HepG2 (cell line): ENCODE data around the gene LARP4. TPM values are rescaled to one million over a fixed set of nuclear protein-coding genes. Genes with fewer than 3 reads are reported as not detected.
A peak's percentile ranks its signal among the peaks of the same experiment; 100 is the strongest.

ENCODE experiments used
- ATF7 ChIP-seq, 2 experiments: fragments of 450-650 bp in 1 of 2; sonication (generic) in 1 of 2; formaldehyde crosslinking in 1 of 2; IDR thresholded peaks; 2 replicates each; pipeline versions ENCODE4 v1.4.0 to v1.6.1; 2016 to 2020; ENCODE audit warnings: antibody characterized with exemption in 1 of 2, mild to moderate bottlenecking in 1 of 2, missing genetic modification reagents in 1 of 2
- BCL6 ChIP-seq: IDR thresholded peaks from 2 replicates; pipeline ENCODE4 v1.6.1; 2016; ENCODE audit warnings: missing genetic modification reagents, missing compliant biosample characterization
- EZH2 ChIP-seq: conservative IDR thresholded peaks from 2 replicates; pipeline ENCODE4 v1.6.1; 2012; ENCODE audit warnings: mild to moderate bottlenecking, low read depth, low read length, moderate library complexity
- FOXA1 ChIP-seq, 2 experiments: fragments of 450-650 bp in 1 of 2; sonication (generic) in 1 of 2; formaldehyde crosslinking in 1 of 2; IDR thresholded peaks; 2 replicates each; pipeline versions ENCODE4 v1.4.0 to v1.6.1; 2016 to 2020; ENCODE audit warnings: missing genetic modification reagents in 1 of 2
- HMG20B ChIP-seq: conservative IDR thresholded peaks from 2 replicates; pipeline ENCODE4 v1.6.1; 2016; ENCODE audit warnings: missing genetic modification reagents, missing compliant biosample characterization
- HOXA3 ChIP-seq: sonication (generic); formaldehyde crosslinking; IDR thresholded peaks from 2 replicates; pipeline ENCODE4 v1.5.0; 2020; ENCODE audit warnings: missing genetic modification reagents
- KMT2B ChIP-seq: IDR thresholded peaks from 2 replicates; pipeline ENCODE4 v1.6.1; 2016; ENCODE audit warnings: missing genetic modification reagents, missing compliant biosample characterization
- NFIC ChIP-seq: IDR thresholded peaks from 2 replicates; pipeline ENCODE4 v1.6.1; 2012; ENCODE audit warnings: mild to moderate bottlenecking, low read length, inconsistent platforms
- PAWR ChIP-seq: sonication (generic); formaldehyde crosslinking; IDR thresholded peaks from 2 replicates; pipeline ENCODE4 v1.4.0; 2020; ENCODE audit warnings: missing genetic modification reagents, mild to moderate bottlenecking, borderline replicate concordance
- RFX3 ChIP-seq: IDR thresholded peaks from 2 replicates; pipeline ENCODE4 v1.6.1; 2016; ENCODE audit warnings: missing biosample characterization, missing genetic modification reagents
- SOX13 ChIP-seq, 3 experiments: fragments of 450-650 bp in 1 of 3; sonication (generic) in 1 of 3; formaldehyde crosslinking in 1 of 3; IDR thresholded peaks in 2 of 3; conservative IDR thresholded peaks in 1 of 3; 2 replicates each; pipeline versions ENCODE4 v1.5.0 to v1.6.1; 2016 to 2020; ENCODE audit warnings: antibody characterized with exemption in 1 of 3, mild to moderate bottlenecking in 1 of 3, missing compliant biosample characterization in 1 of 3, missing genetic modification reagents in 1 of 3, moderate library complexity in 1 of 3
- SYNCRIP ChIP-seq: fragments of 200-400 bp; formaldehyde crosslinking; IDR thresholded peaks from 2 replicates; pipeline ENCODE4 v1.6.1; 2018; ENCODE audit warnings: mild to moderate bottlenecking, low read depth, low read length; ENCODE audit not compliant: insufficient read depth
- TBX2 ChIP-seq: sonication (generic); formaldehyde crosslinking; IDR thresholded peaks from 2 replicates; pipeline ENCODE4 v1.5.0; 2020; ENCODE audit warnings: missing genetic modification reagents, mild to moderate bottlenecking, borderline replicate concordance
- XRCC5 ChIP-seq: fragments of 200-400 bp; formaldehyde crosslinking; optimal IDR thresholded peaks from 2 replicates; pipeline ENCODE3; 2017; ENCODE audit warnings: mild to moderate bottlenecking, low read length
- ZBTB3 ChIP-seq: sonication (generic); formaldehyde crosslinking; IDR thresholded peaks from 2 replicates; pipeline ENCODE4 v1.4.0; 2020; ENCODE audit warnings: low read depth, mild to moderate bottlenecking, moderate library complexity, missing genetic modification reagents, borderline replicate concordance
- ZFY ChIP-seq: sonication (generic); formaldehyde crosslinking; IDR thresholded peaks from 2 replicates; pipeline ENCODE4 v1.4.0; 2020; ENCODE audit warnings: missing genetic modification reagents
- ZNF282 ChIP-seq: fragments of 450-650 bp; IDR thresholded peaks from 2 replicates; pipeline ENCODE4 v1.6.1; 2018; ENCODE audit not compliant: partially characterized antibody
- ZNF337 ChIP-seq: sonication (generic); formaldehyde crosslinking; IDR thresholded peaks from 2 replicates; pipeline ENCODE4 v1.5.1; 2020; ENCODE audit warnings: missing genetic modification reagents, low read depth, mild to moderate bottlenecking, borderline replicate concordance
- ZNF598 ChIP-seq: sonication (generic); formaldehyde crosslinking; IDR thresholded peaks from 2 replicates; pipeline ENCODE4 v1.5.1; 2020; ENCODE audit warnings: mild to moderate bottlenecking, missing genetic modification reagents, borderline replicate concordance
- ZNF713 ChIP-seq: sonication (generic); formaldehyde crosslinking; IDR thresholded peaks from 2 replicates; pipeline ENCODE4 v1.4.0; 2020; ENCODE audit warnings: mild to moderate bottlenecking, missing genetic modification reagents
- ZNF775 ChIP-seq: sonication (generic); formaldehyde crosslinking; IDR thresholded peaks from 2 replicates; pipeline ENCODE4 v1.4.0; 2020; ENCODE audit warnings: missing genetic modification reagents, mild to moderate bottlenecking, moderate library complexity, borderline replicate concordance
- polyA plus RNA-seq, 8 experiments: library from polyadenylated mRNA; depleted of rRNA in 3 of 8; stranded (reverse) in 7 of 8; unstranded in 1 of 8; fragments of >200 nt; fragmentation: Illumina TruSeq in 4 of 8; extraction: Trizol in 4 of 8; gene quantifications; 2 replicates each; pipeline versions ENCODE4 v1.2.1 to v1.2.3, GENCODE V29; 2011 to 2016; ENCODE audit warnings: low read depth in 4 of 8, missing spikeins in 1 of 8, mixed read lengths in 1 of 8; ENCODE audit not compliant: insufficient read depth in 1 of 8
- total RNA-seq, 5 experiments: library from RNA; depleted of rRNA; stranded (reverse); fragments of >200 nt; fragmentation: Illumina TruSeq; extraction: Trizol; gene quantifications; 2 replicates each; pipeline ENCODE4 v1.2.3, GENCODE V29; 2016; ENCODE audit warnings: low read depth in 1 of 5
- TF ChIP-seq, protein P1 (sequence below): sonication (generic); formaldehyde crosslinking; IDR thresholded peaks from 2 replicates; pipeline ENCODE4 v1.4.0; 2020; ENCODE audit warnings: missing genetic modification reagents
- TF ChIP-seq, protein P2 (sequence below): IDR thresholded peaks from 2 replicates; pipeline ENCODE4 v1.6.1; 2016; ENCODE audit warnings: mild to moderate bottlenecking, missing biosample characterization, missing genetic modification reagents
- TF ChIP-seq, protein P3 (sequence below): sonication (generic); formaldehyde crosslinking; IDR thresholded peaks from 2 replicates; pipeline ENCODE4 v1.8.1; 2023; ENCODE audit warnings: mild to moderate bottlenecking, missing genetic modification reagents, borderline replicate concordance

LARP4 gene
- total and polyA plus RNA-seq, 2 of the 13 experiments (the other 11 are each of a cell fraction or from before 2014, with no cell fraction given), result 16.4 to 42.7 TPM

DNA sequence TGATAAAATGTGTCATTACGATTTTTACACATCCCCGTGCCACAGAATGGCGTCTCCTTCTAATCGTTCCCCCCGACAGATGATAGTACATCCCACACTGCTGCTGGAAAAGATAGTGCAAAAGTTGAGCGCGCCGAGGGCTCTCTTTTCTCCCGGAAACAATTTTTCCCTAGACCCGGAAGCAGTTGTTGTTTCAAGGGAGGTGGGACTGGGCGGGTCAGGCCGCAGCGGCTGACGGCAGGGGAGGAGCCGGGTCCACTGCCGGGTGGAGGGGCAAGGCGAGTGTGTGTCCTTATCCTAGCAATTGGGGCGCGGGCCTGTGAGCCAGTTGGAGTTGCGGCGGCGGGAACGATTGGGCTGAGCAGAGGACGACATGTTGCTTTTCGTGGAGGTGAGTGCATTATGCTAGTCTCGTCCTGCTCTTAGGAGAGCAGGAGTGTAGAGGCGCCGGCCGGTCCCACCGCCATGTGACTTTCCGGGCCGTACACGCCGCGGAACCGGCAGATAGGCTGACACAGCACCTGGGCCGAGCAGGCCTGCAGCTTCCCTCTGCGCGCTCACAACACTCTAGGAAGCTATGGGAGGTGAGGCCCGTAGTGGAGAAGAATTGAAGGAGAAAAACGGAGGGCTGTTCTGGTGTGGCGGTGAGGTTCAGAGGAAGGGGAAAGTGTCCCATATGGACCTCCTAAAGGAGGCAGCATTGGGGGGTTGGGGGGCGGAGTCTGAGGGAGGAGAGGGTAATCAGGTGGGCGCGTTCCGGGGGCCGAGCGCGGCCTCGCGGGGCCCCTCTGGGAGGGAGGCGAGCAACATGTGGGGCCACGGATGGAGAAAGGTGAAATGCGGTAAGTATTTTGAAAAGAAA is at the start of gene LARP4 (continued):
- TF ChIP-seq SYNCRIP (no peak), PAWR (CRISPR knock-in tag) (no peak), ZNF775 (CRISPR knock-in tag) (no peak), HMG20B (CRISPR knock-in tag) (0 out of 2 replicates have a peak, but pooled peaks have one; percentile 13), ATF7 (IDR thresholded peaks at IDR 0.05) (0 out of 2 replicates have a peak, but pooled peaks have one; percentile 37), ATF7 (CRISPR knock-in tag; IDR thresholded peaks at IDR 0.05) (no peak), EZH2 (no peak), BCL6 (CRISPR knock-in tag) (no peak), ZNF337 (no peak), KMT2B (CRISPR knock-in tag) (peak; percentile 93), ZFY (peak; percentile 95), ZNF713 (no peak), FOXA1 (IDR thresholded peaks at IDR 0.05) (no peak), FOXA1 (CRISPR knock-in tag; IDR thresholded peaks at IDR 0.05) (no peak), XRCC5 (peak; percentile 43), TBX2 (peak; percentile 84), ZNF282 (no peak), SOX13 (IDR thresholded peaks at IDR 0.05) (no peak), SOX13 (CRISPR knock-in tag; conservative IDR thresholded peaks at IDR 0.05 in 1 of 2, IDR thresholded peaks at IDR 0.05 in 1 of 2) (peak in 1 of 2 experiments; percentile 11; a peak in 1 of 4 replicates), ZNF598 (CRISPR knock-in tag) (peak; percentile 57; the same call in 1 of the 2 replicates), RFX3 (no peak), ZBTB3 (CRISPR knock-in tag) (peak; percentile 55; the same call in 1 of the 2 replicates), NFIC (peak; percentile 53; the same call in 1 of the 2 replicates), HOXA3 (CRISPR knock-in tag) (peak; percentile 17; the same call in 1 of the 2 replicates)
- TF ChIP-seq, protein P1, sequence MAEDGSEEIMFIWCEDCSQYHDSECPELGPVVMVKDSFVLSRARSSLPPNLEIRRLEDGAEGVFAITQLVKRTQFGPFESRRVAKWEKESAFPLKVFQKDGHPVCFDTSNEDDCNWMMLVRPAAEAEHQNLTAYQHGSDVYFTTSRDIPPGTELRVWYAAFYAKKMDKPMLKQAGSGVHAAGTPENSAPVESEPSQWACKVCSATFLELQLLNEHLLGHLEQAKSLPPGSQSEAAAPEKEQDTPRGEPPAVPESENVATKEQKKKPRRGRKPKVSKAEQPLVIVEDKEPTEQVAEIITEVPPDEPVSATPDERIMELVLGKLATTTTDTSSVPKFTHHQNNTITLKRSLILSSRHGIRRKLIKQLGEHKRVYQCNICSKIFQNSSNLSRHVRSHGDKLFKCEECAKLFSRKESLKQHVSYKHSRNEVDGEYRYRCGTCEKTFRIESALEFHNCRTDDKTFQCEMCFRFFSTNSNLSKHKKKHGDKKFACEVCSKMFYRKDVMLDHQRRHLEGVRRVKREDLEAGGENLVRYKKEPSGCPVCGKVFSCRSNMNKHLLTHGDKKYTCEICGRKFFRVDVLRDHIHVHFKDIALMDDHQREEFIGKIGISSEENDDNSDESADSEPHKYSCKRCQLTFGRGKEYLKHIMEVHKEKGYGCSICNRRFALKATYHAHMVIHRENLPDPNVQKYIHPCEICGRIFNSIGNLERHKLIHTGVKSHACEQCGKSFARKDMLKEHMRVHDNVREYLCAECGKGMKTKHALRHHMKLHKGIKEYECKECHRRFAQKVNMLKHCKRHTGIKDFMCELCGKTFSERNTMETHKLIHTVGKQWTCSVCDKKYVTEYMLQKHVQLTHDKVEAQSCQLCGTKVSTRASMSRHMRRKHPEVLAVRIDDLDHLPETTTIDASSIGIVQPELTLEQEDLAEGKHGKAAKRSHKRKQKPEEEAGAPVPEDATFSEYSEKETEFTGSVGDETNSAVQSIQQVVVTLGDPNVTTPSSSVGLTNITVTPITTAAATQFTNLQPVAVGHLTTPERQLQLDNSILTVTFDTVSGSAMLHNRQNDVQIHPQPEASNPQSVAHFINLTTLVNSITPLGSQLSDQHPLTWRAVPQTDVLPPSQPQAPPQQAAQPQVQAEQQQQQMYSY (CRISPR knock-in tag), result no peak
- TF ChIP-seq, protein P2, sequence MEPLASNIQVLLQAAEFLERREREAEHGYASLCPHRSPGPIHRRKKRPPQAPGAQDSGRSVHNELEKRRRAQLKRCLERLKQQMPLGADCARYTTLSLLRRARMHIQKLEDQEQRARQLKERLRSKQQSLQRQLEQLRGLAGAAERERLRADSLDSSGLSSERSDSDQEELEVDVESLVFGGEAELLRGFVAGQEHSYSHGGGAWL, result peak; percentile 85; the same call in 1 of the 2 replicates
- TF ChIP-seq, protein P3, sequence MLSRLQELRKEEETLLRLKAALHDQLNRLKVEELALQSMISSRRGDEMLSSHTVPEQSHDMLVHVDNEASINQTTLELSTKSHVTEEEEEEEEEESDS (CRISPR knock-in tag), result no peak
